Activated CD8-positive, alpha-beta memory T cell treated with anti-CD3 and anti-CD28 coated beads for 1 hour (primary cell): Measurements from ENCODE around the gene KLK8.

Experiments
- DNase-seq, 2 donors: peaks; one replicate each; pipeline ENCODE4 v3.0.0-alpha.2; 2020; ENCODE audit warnings: low read depth in 1 of 2; ENCODE audit errors: extremely low read depth in 1 of 2

KLK8 gene

GRCh38 chr19:50957587-50957986 is 43.8 kb downstream of the KLK8 start:
- no peak for DNase-seq

- no peak for DNase-seq
Observed at GRCh38 chr19:50952910-50953309, 48.5 kb downstream of the KLK8 start, which contains the start of gene KLK5. Gene KLK5 (minus strand): TSS chr19:50953038. CDS start chr19:50952657, 381 bp downstream.

- no peak for DNase-seq
Observed at GRCh38 chr19:50949861-50950260, 51.5 kb downstream of the KLK8 start.

GRCh38 chr19:50947123-50947522 is 54.3 kb downstream of the KLK8 start:
- DNase-seq = no peak
